Lower leg skin (tissue), 3 donors: ENCODE data around the gene MTHFD2L.

Source experiments
- POLR2A ChIP-seq, 2 donors: fragments of 450-650 bp; IDR thresholded peaks; one replicate each; pipeline ENCODE4 v1.6.1; 2016 to 2017; ENCODE audit warnings: antibody characterized with exemption in 2 of 2, mild to moderate bottlenecking in 1 of 2, moderate library complexity in 1 of 2
- TF ChIP-seq, protein P1 (sequence below), 3 donors: fragments of 450-650 bp; IDR thresholded peaks; one replicate each; pipeline ENCODE4 v1.5.1; 2016; ENCODE audit warnings: antibody characterized with exemption in 3 of 3, mild to moderate bottlenecking in 3 of 3, moderate library complexity in 2 of 3

DNA sequence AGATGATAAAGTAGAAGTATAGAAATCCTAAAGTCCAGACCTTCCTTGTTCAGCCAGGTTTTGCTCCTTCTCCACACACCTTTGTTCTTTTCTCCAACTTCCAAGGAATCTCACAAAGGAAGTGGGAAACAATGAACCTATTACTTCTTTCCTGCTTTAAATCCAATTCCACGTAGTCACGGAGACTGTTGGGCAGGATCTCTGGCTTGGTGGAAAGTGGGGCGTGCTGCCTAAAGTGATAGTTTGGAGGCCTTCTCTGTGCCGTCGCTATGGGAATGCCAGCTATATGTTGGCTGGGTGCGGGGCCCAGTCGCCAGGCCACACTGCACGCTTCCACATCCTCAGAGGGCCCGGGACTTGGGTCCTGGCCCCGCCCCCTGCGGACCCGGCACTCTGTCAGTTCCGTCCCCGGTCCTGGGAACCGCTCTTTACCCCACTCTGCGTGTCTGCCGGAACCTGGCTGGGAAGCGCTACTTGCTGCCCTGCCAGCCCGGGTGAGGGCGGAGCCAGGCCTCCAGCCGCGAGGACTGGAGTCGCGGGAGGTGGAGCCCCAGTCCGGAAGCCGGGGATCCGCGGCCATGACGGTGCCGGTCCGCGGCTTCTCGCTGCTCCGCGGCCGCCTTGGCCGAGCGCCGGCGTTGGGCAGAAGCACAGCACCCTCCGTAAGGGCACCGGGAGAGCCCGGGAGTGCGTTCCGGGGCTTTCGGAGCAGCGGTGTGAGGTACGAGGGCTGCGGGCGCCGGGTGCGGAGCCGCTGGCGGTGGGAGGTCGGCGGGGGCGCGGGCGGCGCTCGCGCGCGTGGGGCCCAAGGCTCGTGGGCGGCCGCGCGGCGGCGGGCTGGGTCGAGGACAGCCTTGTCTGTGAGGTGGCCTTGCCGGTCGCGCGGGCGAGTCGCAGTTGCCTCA lies at the start of gene MTHFD2L:
- TF ChIP-seq, protein P1, sequence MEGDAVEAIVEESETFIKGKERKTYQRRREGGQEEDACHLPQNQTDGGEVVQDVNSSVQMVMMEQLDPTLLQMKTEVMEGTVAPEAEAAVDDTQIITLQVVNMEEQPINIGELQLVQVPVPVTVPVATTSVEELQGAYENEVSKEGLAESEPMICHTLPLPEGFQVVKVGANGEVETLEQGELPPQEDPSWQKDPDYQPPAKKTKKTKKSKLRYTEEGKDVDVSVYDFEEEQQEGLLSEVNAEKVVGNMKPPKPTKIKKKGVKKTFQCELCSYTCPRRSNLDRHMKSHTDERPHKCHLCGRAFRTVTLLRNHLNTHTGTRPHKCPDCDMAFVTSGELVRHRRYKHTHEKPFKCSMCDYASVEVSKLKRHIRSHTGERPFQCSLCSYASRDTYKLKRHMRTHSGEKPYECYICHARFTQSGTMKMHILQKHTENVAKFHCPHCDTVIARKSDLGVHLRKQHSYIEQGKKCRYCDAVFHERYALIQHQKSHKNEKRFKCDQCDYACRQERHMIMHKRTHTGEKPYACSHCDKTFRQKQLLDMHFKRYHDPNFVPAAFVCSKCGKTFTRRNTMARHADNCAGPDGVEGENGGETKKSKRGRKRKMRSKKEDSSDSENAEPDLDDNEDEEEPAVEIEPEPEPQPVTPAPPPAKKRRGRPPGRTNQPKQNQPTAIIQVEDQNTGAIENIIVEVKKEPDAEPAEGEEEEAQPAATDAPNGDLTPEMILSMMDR (IDR thresholded peaks at IDR 0.05) = no peak
- peak in 1 of 2 donors; percentile 49 for TF ChIP-seq POLR2A (IDR thresholded peaks at IDR 0.05)
